Calu3 (cell line): Measurements from ENCODE around the gene FUT1. TPM values are rescaled to one million over a fixed set of nuclear protein-coding genes. Genes with fewer than 3 reads are reported as not detected.
"Not testable (repeated sequence)": the region's sequence is repeated elsewhere in the genome, so short reads cannot be mapped to it uniquely, and the experiment has no call there.

Source experiments
- BruUV-seq: library from RNA; stranded (reverse); fragments of 400-500 nt; replicated peaks from 2 replicates; lab custom pipeline; 2021; lab: Mats Ljungman, UMichigan
- CTCF ChIA-PET: fragments of 300-600 bp; sonication (Branson Sonifier 250); formaldehyde crosslinking; loops from one replicate; lab custom pipeline; 2022; ENCODE audit warnings: antibody characterized with exemption; lab: Charles Lee
- DNase-seq: peaks from one replicate; pipeline ENCODE4 v3.0.0; 2022
- H3K27ac Mint-ChIP-seq: one replicate; pipeline ENCODE4 v1.8.0; 2022; ENCODE audit warnings: mixed read lengths; ENCODE audit not compliant: unreplicated experiment
- H3K27me3 Mint-ChIP-seq: one replicate; pipeline ENCODE4 v1.8.0; 2022; ENCODE audit warnings: mixed read lengths; ENCODE audit not compliant: unreplicated experiment
- H3K36me3 Mint-ChIP-seq: one replicate; pipeline ENCODE4 v1.8.0; 2022; ENCODE audit warnings: mild to moderate bottlenecking, moderate library complexity, mixed read lengths; ENCODE audit not compliant: insufficient read depth, unreplicated experiment
- H3K4me1 Mint-ChIP-seq: one replicate; pipeline ENCODE4 v1.8.0; 2022; ENCODE audit warnings: mild to moderate bottlenecking, low read depth, mixed read lengths; ENCODE audit not compliant: unreplicated experiment
- H3K4me3 Mint-ChIP-seq: one replicate; pipeline ENCODE4 v1.8.0; 2022; ENCODE audit warnings: mild to moderate bottlenecking, low read depth, moderate library complexity, mixed read lengths; ENCODE audit not compliant: unreplicated experiment
- H3K9me3 Mint-ChIP-seq: one replicate; pipeline ENCODE4 v1.8.0; 2022; ENCODE audit warnings: low read depth, mixed read lengths; ENCODE audit not compliant: unreplicated experiment
- CTCF ChIP-seq: fragments of 200-600 bp; IDR thresholded peaks from one replicate; pipeline ENCODE4 v1.8.0; 2022; ENCODE audit warnings: antibody characterized with exemption; ENCODE audit not compliant: unreplicated experiment
- intact Hi-C: fragments of 100-400 bp; cut with micrococcal nuclease; formaldehyde crosslinking; loops from one replicate; pipeline ENCODE4 v1.10.0; 2022; ENCODE audit not compliant: unreplicated experiment
- total RNA-seq: library from RNA; stranded (reverse); gene quantifications from 2 replicates; pipeline ENCODE4 v1.2.3, GENCODE V29; 2022

The FUT1 gene
- total RNA-seq, 1 experiment from 2014 or later: 2.9 TPM

- peaks cover 15% of the 10 kb centered on the region for H3K4me1 Mint-ChIP-seq
- H3K27ac Mint-ChIP-seq: no peak overlapping the region
- no TSS peak for BruUV-seq
- H3K27me3 Mint-ChIP-seq: no peaks in the 10 kb centered on the region
- CTCF ChIA-PET: interaction anchor here (0.7 kb wide), 1 partner anchor 8 kb away, joined by 3 read pairs; no protein-coding TSS in a partner anchor
- no peak for DNase-seq
- no peak overlapping the region for H3K4me3 Mint-ChIP-seq
- no peak for TF ChIP-seq CTCF
- no peaks in the 10 kb centered on the region for H3K9me3 Mint-ChIP-seq
- intact Hi-C loops: no loop called here
- H3K36me3 Mint-ChIP-seq: peaks cover 22% of the 10 kb centered on the region
These were observed 40.8 kb upstream of the FUT1 start for GRCh38 chr19:48793271-48793670.

GRCh38 chr19:48787331-48787730, 34.9 kb upstream of the FUT1 start:
- DNase-seq, BruUV-seq, H3K9me3 Mint-ChIP-seq, H3K27me3 Mint-ChIP-seq, H3K4me3 Mint-ChIP-seq, H3K27ac Mint-ChIP-seq, intact Hi-C loops, H3K4me1 Mint-ChIP-seq, H3K36me3 Mint-ChIP-seq: not testable (repeated sequence)
- CTCF ChIA-PET: interaction anchor here (0.6 to 2.1 kb wide), 3 partner anchors 49 to 183 kb away, joined by 3 to 39 read pairs (median 16); partner anchors contain the start of gene HSD17B14

- CTCF ChIA-PET: not testable (repeated sequence)
These were observed 34.0 kb upstream of the FUT1 start for GRCh38 chr19:48786422-48786821.

GRCh38 chr19:48784527-48784926, 32.1 kb upstream of the FUT1 start:
- H3K4me3 Mint-ChIP-seq: no peak overlapping the region
- peaks cover 18% of the 10 kb centered on the region for H3K4me1 Mint-ChIP-seq
- no TSS peak for BruUV-seq
- no peaks in the 10 kb centered on the region for H3K9me3 Mint-ChIP-seq
- H3K27me3 Mint-ChIP-seq: no peaks in the 10 kb centered on the region
- peaks cover 21% of the 10 kb centered on the region for H3K36me3 Mint-ChIP-seq
- CTCF ChIA-PET: interaction anchor here (0.6 to 2.6 kb wide), 7 partner anchors 10 to 139 kb away, joined by 3 to 11 read pairs (median 4); partner anchors contain the start of gene CA11
- intact Hi-C loops: loop anchor here (2.0 kb wide), 1 partner anchor 140 kb away; no protein-coding TSS in a partner anchor
- H3K27ac Mint-ChIP-seq: no peak overlapping the region
- no peak for DNase-seq
- TF ChIP-seq CTCF: no peak

More at GRCh38 chr19:48786422-48786821, 34.0 kb upstream of the FUT1 start:
- intact Hi-C loops, H3K9me3 Mint-ChIP-seq, BruUV-seq, H3K4me3 Mint-ChIP-seq, DNase-seq, H3K27ac Mint-ChIP-seq, H3K4me1 Mint-ChIP-seq, H3K27me3 Mint-ChIP-seq: not testable (repeated sequence)
- H3K36me3 Mint-ChIP-seq: peaks cover 17% of the 10 kb centered on the region

- CTCF ChIA-PET: no interaction called here
- TSS peak; percentile 86 for BruUV-seq
- DNase-seq: peak; percentile 70
- intact Hi-C loops: no loop called here
- peak overlapping the region; percentile 64 for H3K27ac Mint-ChIP-seq
- H3K27me3 Mint-ChIP-seq: no peaks in the 10 kb centered on the region
- peaks cover 18% of the 10 kb centered on the region for H3K4me1 Mint-ChIP-seq
- no peaks in the 10 kb centered on the region for H3K9me3 Mint-ChIP-seq
- no peak overlapping the region for H3K4me3 Mint-ChIP-seq
- H3K36me3 Mint-ChIP-seq: peaks cover 21% of the 10 kb centered on the region
- TF ChIP-seq CTCF: no peak
These were observed 28.4 kb upstream of the FUT1 start for GRCh38 chr19:48780631-48781391.
